Epithelial cell of esophagus (primary cell): Measurements from ENCODE around the gene GNG4.
"Not testable (repeated sequence)": the region's sequence is repeated elsewhere in the genome, so short reads cannot be mapped to it uniquely, and the experiment has no call there.

ENCODE experiments used
- DNase-seq: peaks from one replicate; pipeline ENCODE4 v3.0.0; 2010; ENCODE audit warnings: low read depth
- H3K4me3 ChIP-seq: 2 replicates; pipeline ENCODE4 v1.5.1; 2011; ENCODE audit warnings: mild to moderate bottlenecking, low read length, control low read depth
- TF ChIP-seq, protein P1 (sequence below): IDR thresholded peaks from 2 replicates; pipeline ENCODE4 v1.5.1; 2011; ENCODE audit warnings: low read depth, mild to moderate bottlenecking, low read length, control low read depth, inconsistent platforms; ENCODE audit not compliant: insufficient read depth; ENCODE audit errors: missing control alignments

GNG4 gene

DNA sequence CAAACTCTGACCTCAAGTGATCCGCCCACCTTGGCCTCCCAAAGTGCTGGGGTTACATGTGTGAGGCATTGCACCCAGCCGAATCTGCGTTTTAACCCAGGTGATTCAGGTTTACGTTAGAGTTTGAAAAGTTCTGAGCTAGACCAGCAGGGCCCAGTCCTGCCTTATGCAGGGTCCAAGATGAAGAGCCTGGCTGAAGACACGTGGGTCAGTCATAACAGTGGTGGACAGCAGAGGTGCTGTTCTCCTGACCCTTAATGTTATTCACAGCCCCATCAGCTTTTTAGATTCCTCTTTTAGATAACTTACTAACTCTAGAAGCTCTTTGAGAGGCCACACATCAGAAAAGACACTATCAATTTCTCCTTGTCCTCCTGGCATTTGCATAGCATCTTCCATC lies 50.0 kb downstream of the GNG4 start:
- DNase-seq, result no peak
- TF ChIP-seq, protein P1, sequence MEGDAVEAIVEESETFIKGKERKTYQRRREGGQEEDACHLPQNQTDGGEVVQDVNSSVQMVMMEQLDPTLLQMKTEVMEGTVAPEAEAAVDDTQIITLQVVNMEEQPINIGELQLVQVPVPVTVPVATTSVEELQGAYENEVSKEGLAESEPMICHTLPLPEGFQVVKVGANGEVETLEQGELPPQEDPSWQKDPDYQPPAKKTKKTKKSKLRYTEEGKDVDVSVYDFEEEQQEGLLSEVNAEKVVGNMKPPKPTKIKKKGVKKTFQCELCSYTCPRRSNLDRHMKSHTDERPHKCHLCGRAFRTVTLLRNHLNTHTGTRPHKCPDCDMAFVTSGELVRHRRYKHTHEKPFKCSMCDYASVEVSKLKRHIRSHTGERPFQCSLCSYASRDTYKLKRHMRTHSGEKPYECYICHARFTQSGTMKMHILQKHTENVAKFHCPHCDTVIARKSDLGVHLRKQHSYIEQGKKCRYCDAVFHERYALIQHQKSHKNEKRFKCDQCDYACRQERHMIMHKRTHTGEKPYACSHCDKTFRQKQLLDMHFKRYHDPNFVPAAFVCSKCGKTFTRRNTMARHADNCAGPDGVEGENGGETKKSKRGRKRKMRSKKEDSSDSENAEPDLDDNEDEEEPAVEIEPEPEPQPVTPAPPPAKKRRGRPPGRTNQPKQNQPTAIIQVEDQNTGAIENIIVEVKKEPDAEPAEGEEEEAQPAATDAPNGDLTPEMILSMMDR, result no peak
- no peak overlapping the region for H3K4me3 ChIP-seq

DNA sequence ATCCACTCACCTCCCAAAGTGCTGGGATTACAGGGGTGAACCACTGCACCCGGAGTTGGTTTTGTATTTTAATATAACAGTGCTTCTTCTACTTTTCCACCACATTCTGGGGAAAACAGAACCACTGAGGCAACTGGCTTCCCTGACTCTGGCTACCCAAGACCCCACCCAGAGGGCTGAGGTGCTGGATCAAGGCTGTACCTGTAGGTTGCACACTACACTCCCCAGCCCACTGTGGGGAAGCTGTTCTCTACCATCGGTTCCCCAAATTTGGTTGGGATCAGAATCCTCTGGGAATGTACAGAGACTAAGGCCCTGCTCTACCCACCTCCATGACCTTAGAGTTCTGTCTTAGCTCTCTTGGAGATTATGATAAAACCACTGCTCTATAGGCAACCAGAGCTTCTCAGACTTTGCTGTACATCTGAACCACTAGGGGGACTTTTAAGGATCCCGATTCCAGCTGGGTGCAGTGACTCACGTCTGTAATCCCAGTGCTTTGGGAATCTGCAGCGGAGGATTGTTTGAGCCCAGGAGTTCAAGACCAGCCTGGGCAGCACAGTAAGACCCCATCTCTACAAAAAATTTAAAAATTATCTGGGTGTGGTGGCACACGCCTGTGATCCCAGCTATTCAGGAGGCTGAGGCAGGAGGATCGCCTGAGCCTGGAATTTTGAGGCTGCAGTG lies 51.6 kb downstream of the GNG4 start:
- no peak overlapping the region for H3K4me3 ChIP-seq
- TF ChIP-seq, protein P1, result peak; percentile 46
- DNase-seq, result peak; percentile 64

DNA sequence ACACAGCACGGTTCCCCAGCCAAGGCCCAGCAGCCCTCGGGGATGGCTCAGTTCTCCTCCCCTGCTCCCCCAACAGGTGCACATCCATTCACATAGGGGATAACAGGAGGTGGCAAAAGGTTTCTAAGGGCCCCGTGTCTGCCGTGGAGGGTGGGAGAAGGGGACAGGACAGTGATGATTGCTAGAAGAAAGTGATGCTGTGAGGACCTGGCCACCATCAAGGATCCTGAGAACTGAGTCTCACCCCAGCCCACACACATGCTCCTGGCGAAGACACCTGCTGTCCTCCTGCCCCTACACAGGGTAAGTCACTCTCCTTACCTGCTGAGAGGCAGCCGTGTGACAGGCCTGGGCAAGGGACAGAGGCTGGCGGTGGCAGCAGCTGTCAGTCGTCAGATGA lies 54.5 kb downstream of the GNG4 start:
- DNase-seq, result no peak
- TF ChIP-seq, protein P1, result no peak
- no peak overlapping the region for H3K4me3 ChIP-seq

DNA sequence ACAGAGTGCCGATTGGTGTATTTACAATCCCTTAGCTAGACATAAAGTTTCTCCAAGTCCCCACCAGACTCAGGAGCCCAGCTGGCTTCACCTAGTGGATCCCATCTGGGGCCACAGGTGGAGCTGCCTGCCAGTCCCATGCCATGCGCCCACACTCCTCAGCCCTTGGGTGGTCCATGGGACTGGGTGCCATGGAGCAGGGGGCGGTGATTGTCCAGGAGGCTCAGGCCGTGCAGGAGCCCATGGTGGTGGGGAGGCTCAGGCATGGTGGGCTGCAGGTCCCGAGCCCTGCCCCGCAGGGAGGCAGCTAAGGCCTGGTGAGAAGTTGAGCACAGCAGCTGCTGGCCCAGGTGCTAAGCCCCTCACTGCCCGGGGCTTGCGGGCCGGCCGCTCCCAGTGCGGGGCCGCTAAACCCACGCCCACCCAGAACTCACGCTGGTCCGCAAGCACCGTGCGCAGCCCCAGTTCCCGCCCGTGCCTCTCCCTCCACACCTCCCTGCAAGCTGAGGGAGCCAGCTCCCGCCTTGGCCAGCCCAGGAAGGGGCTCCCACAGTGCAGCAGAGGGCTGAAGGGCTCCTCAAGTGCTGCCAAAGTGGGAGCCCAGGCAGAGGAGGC lies 55.2 kb downstream of the GNG4 start:
- DNase-seq, H3K4me3 ChIP-seq: not testable (repeated sequence)

DNA sequence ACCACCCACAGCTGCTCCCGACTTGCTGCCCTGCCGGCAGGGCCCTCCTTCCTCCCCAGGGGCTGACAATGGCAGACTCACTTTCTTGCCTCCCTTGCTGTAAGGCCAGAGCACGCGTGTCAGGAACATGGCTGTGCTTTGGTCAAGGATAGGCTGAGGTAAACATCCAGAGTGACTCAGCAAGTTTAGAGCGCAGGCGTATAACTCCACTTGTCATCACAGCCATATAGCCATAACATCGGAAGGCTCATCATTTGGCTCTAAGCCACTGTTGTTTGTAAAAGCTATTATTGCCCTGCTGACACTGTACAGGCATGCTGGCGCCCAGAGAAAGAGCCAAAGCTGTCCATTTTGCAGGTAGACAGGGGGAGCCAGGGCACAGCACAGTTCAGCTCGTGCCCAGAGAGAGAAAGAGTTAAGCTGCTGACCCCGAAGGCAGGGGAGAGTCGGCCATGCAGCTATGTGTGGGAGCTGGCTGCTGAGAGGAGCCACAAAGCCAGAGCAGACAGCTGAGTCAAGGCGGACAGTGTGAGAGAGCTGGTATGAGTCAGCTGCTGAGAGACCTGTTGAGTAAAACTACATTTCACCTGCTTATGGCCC lies 60.6 kb downstream of the GNG4 start:
- DNase-seq, result peak; percentile 76
- no peak overlapping the region for H3K4me3 ChIP-seq
- TF ChIP-seq, protein P1, result no peak

DNA sequence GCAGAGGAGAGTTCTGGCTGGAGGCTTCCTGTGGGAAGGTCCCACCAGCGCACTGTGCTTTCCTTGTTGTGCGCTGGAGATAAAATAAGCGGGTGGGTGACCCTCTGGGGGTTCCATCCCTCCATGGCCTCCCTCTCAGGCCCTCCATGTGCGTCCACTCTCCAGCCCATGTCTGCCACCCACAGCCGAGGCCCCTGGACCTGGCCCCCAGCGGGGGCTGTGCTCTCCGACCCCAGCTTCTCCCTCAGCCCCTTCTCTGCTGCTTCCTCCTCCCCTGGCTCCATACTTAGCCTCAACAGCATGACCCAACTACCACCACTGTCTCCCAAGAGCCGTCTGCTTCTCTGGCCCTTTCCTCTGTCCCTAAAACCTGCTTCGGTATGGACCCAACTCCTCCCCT lies 61.4 kb downstream of the GNG4 start:
- H3K4me3 ChIP-seq, result no peak overlapping the region
- no peak for DNase-seq
- TF ChIP-seq, protein P1, result no peak

DNA sequence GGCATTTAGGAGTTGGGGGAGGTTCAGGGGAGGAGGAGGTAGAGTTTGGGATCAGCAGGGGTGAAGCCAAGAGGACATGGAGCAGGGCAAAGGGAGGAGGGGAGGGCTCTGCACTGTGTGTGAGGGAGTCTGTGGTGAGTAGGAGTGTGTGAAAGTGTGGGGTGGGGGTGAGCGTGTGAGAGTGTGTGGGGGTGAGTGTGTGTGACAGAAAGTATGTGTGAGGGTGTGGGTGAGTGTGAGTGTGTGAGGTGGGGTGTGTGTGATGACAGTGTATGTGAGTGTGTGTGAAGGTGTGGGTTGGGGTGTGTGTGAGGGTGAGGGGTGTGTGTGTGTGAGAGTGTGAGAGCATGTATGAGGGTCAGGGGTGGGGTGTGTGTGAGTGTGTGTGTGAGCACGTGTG lies 62.6 kb downstream of the GNG4 start:
- DNase-seq, result no peak
- TF ChIP-seq, protein P1, result no peak
- H3K4me3 ChIP-seq, result no peak overlapping the region
